NCI-H524 (cell line): Measurements from ENCODE around the gene ID1.

Experiments
- DNase-seq, 2 experiments: peaks; one replicate each; lab custom pipeline; 2025; lab: John Stamatoyannopoulos, UW

The ID1 gene

GRCh38 chr20:31638317-31638716 is 33.2 kb downstream of the ID1 start:
- DNase-seq = peak; percentile 72 to 97

GRCh38 chr20:31638816-31639215 is 33.7 kb downstream of the ID1 start:
- DNase-seq = no peak

- no peak for DNase-seq
Observed at GRCh38 chr20:31640259-31640658, 35.2 kb downstream of the ID1 start.

GRCh38 chr20:31641391-31641790 is 36.3 kb downstream of the ID1 start:
- no peak for DNase-seq

- no peak for DNase-seq
Observed at GRCh38 chr20:31642837-31643236, 37.7 kb downstream of the ID1 start.

- DNase-seq = no peak
Observed at GRCh38 chr20:31643522-31643921, 38.4 kb downstream of the ID1 start.

GRCh38 chr20:31644701-31645100 is 39.6 kb downstream of the ID1 start:
- peak; percentile 71 to 84 for DNase-seq

GRCh38 chr20:31648104-31648503 is 43.0 kb downstream of the ID1 start:
- peak in 1 of 2 experiments; percentile 36 for DNase-seq

- DNase-seq = no peak
Observed at GRCh38 chr20:31652917-31653396, 47.9 kb downstream of the ID1 start.

GRCh38 chr20:31653561-31653960 is 48.5 kb downstream of the ID1 start:
- no peak for DNase-seq

GRCh38 chr20:31654534-31654933 is 49.4 kb downstream of the ID1 start:
- no peak for DNase-seq
